Measurements from ENCODE around the gene NSG1. TPM values are rescaled to one million over a fixed set of nuclear protein-coding genes. Genes with fewer than 3 reads are reported as not detected.

Gene NSG1
- total RNA-seq, 3 donors from 2014 or later, result 0.48 to 7.3 (median 6.2) TPM

DNA sequence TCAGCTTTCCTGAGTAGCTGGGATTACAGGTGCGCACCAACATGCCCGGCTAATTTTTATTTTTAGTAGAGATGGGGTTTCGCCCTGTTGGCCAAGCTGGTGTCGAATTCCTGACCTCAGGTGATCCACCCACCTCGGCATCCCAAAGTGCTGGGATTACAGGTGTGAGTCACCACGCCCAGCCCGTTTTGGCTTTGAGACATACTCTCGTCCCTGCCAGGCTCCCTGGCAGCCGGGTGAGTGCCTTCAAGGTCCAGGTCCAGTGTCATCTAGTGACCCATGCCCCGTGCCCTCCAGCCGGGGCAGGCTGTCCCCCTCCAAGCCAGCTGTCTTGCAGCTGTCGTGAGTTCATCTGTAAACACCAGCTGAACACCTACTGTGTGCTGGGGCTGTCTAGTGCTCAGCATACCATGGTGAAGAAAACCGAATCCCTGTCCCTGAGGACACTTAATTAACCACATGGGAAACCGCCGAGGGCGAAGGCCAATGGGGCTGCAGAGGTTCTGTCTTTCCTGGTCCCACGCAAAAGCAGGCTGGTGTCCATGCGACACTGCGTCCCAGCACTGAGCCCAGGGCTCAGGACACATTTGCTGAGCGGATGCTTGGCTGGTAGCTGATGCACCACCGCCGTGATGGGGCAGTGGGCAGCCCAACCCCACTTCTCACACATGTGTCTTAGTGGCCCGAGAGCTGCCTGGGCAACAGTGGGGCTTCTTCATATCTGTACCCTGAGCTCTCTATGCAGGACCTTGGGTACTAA, 21.9 kb downstream of the NSG1 start:
- TF ChIP-seq, protein P1, sequence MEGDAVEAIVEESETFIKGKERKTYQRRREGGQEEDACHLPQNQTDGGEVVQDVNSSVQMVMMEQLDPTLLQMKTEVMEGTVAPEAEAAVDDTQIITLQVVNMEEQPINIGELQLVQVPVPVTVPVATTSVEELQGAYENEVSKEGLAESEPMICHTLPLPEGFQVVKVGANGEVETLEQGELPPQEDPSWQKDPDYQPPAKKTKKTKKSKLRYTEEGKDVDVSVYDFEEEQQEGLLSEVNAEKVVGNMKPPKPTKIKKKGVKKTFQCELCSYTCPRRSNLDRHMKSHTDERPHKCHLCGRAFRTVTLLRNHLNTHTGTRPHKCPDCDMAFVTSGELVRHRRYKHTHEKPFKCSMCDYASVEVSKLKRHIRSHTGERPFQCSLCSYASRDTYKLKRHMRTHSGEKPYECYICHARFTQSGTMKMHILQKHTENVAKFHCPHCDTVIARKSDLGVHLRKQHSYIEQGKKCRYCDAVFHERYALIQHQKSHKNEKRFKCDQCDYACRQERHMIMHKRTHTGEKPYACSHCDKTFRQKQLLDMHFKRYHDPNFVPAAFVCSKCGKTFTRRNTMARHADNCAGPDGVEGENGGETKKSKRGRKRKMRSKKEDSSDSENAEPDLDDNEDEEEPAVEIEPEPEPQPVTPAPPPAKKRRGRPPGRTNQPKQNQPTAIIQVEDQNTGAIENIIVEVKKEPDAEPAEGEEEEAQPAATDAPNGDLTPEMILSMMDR (IDR thresholded peaks at IDR 0.05), result no peak
- H3K4me1 ChIP-seq, result no peaks in the 10 kb centered on the region
- DNase-seq (ENCODE audit: low spot score in 2 of 2), result no peak
- intact Hi-C loops (cut with DNase I; ENCODE audit: low total_unique reads), result no loop called here
- H3K27me3 ChIP-seq, result peaks cover 0 to 14% of the 10 kb centered on the region in 2 donors
- no peaks in the 10 kb centered on the region for H3K9me3 ChIP-seq
- H3K4me3 ChIP-seq, result no peak overlapping the region
- no peaks in the 10 kb centered on the region for H3K36me3 ChIP-seq
- no peak overlapping the region for H3K27ac ChIP-seq

DNA sequence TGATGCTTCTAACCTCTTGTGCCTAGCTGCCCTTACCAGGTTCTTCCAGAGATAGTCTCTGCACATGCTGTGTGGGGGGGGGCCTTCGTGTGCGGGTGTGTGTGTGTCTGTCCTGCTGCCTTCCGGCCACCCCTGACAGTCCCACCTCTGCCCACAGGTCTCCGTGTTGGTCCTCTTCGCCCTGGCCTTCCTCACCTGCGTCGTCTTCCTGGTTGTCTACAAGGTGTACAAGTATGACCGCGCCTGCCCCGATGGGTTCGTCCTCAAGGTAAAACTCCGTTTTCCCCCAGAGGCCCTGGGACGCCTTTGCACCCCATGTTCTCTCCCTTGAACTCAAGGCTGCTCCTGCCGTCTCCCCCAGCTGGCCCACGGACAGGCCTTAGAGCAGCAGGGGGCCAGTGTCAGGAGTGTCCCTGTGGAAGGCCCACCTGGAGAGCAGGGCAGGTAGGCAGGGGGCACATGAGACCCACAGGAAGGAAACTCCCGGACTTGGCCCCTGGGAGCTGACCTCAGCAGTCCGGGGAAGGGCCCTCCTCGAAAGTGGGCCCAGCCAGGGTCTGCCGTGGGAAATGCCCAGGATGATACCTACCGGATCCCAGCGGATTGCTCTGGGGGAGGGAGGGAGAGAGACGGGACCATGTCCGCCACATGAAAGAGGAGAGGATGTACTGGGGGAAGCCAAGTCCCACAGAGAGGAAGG, 22.7 kb downstream of the NSG1 start:
- Histone ChIP-seq H3K4me1 (no peaks in the 10 kb centered on the region), H3K4me3 (no peak overlapping the region), H3K27ac (no peak overlapping the region), H3K36me3 (no peaks in the 10 kb centered on the region), H3K9me3 (no peaks in the 10 kb centered on the region), H3K27me3 (peaks cover 0 to 14% of the 10 kb centered on the region in 2 donors)
- intact Hi-C loops (cut with DNase I; ENCODE audit: low total_unique reads), result no loop called here
- no peak for DNase-seq (ENCODE audit: low spot score in 2 of 2)
- no peak for TF ChIP-seq POLR2AphosphoS5 (IDR thresholded peaks at IDR 0.05)
- TF ChIP-seq, protein P1 (IDR thresholded peaks at IDR 0.05), result no peak
- no peak for TF ChIP-seq POLR2A (IDR thresholded peaks at IDR 0.05)

DNA sequence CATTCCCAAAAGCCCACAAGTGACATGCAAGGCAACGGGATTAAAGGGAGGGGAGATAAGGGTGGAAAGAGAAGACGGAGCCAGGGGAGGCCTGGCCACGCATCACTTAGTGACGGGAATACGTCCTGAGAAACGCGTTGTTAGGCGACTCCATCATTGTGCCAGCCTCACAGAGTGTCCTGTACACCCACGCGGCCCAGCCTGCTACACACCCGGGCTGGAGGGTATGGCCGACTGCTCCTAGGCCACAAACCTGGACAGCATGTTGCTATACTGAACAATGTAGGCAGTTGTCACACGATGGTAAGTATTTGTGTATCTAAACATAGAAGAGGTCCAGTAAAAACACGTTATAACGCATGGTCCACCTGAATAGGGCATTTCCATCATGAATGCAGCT, 23.4 kb downstream of the NSG1 start:
- Histone ChIP-seq H3K27ac (no peak overlapping the region), H3K4me3 (no peak overlapping the region), H3K4me1 (no peaks in the 10 kb centered on the region), H3K36me3 (no peaks in the 10 kb centered on the region), H3K9me3 (no peaks in the 10 kb centered on the region), H3K27me3 (peaks cover 0 to 14% of the 10 kb centered on the region in 2 donors)
- TF ChIP-seq POLR2AphosphoS5 (IDR thresholded peaks at IDR 0.05) (no peak), POLR2A (IDR thresholded peaks at IDR 0.05) (no peak)
- TF ChIP-seq, protein P1 (IDR thresholded peaks at IDR 0.05), result no peak
- DNase-seq (ENCODE audit: low spot score in 2 of 2), result no peak
- intact Hi-C loops (cut with DNase I; ENCODE audit: low total_unique reads), result no loop called here

DNA sequence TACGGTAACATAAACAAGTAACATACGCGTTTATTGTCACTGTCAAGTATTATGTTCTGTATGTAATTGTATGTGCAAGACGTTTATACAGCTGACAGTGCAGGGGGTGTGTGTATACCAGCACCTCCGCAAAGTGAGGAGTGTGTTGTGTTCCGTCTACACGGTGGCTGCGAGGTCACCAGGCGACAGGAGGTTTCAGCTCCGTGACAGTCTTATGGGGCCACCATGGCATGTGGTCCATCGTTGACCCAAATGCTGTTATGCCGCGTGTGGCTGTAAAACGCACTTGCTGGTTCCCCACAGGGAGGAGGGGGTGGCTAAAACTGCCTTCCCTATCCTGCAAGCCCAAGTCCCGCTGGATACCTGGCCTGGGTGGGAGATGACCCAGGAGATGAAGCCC, 25.0 kb downstream of the NSG1 start:
- Histone ChIP-seq H3K27me3 (peaks cover 0 to 11% of the 10 kb centered on the region in 2 donors), H3K4me3 (no peak overlapping the region), H3K9me3 (no peaks in the 10 kb centered on the region), H3K27ac (no peak overlapping the region), H3K4me1 (no peaks in the 10 kb centered on the region), H3K36me3 (no peaks in the 10 kb centered on the region)
- DNase-seq (ENCODE audit: low spot score in 2 of 2), result no peak
- intact Hi-C loops (cut with DNase I; ENCODE audit: low total_unique reads), result no loop called here
- no peak for TF ChIP-seq POLR2A (IDR thresholded peaks at IDR 0.05)
- TF ChIP-seq, protein P1 (IDR thresholded peaks at IDR 0.05), result no peak
- no peak for TF ChIP-seq POLR2AphosphoS5 (IDR thresholded peaks at IDR 0.05)
